CD14-positive monocyte (primary cell): ENCODE results near the gene CNNM4. TPM values are rescaled to one million over a fixed set of nuclear protein-coding genes. Genes with fewer than 3 reads are reported as not detected.

Experiments
- DNase-seq, 3 donors: peaks; one replicate each; pipeline ENCODE4 v3.0.0-alpha.2; 2011 to 2022
- H2AFZ ChIP-seq: 2 replicates; pipeline ENCODE4 v1.6.0; 2012; ENCODE audit warnings: mild to moderate bottlenecking, low read depth, low read length, inconsistent platforms; ENCODE audit not compliant: insufficient read depth, poor library complexity, severe bottlenecking
- H3K27ac ChIP-seq, 2 donors: 1 replicate in 1 of 2; 2 replicates in 1 of 2; pipeline ENCODE4 v1.5.1; 2012 to 2013; ENCODE audit warnings: low read length in 2 of 2, control low read depth in 1 of 2, inconsistent platforms in 1 of 2, low read depth in 1 of 2, mild to moderate bottlenecking in 1 of 2
- H3K27me3 ChIP-seq, 2 donors: one replicate each; pipeline versions ENCODE4 v1.6.0 to v1.6.1; 2011 to 2013; ENCODE audit warnings: low read length in 2 of 2; ENCODE audit not compliant: control insufficient read depth in 2 of 2, insufficient read depth in 2 of 2
- H3K36me3 ChIP-seq, 2 donors: replicated peaks in 1 of 2; 1 replicate in 1 of 2; 2 replicates in 1 of 2; pipeline versions ENCODE4 v1.5.1 to v1.6.1; 2012 to 2013; ENCODE audit warnings: low read length in 2 of 2, control low read depth in 1 of 2, inconsistent platforms in 1 of 2, mild to moderate bottlenecking in 1 of 2; ENCODE audit not compliant: insufficient read depth in 2 of 2, control insufficient read depth in 1 of 2
- H3K4me1 ChIP-seq, 2 donors: 1 replicate in 1 of 2; 2 replicates in 1 of 2; pipeline versions ENCODE4 v1.5.1 to v1.6.1; 2012 to 2013; ENCODE audit warnings: low read length in 2 of 2, control low read depth in 1 of 2, inconsistent platforms in 1 of 2, mild to moderate bottlenecking in 1 of 2, moderate library complexity in 1 of 2; ENCODE audit not compliant: insufficient read depth in 2 of 2, control insufficient read depth in 1 of 2
- H3K4me2 ChIP-seq: replicated peaks from 2 replicates; pipeline ENCODE3; 2012; ENCODE audit warnings: low read length, moderate library complexity, mild to moderate bottlenecking; ENCODE audit not compliant: poor library complexity, severe bottlenecking; ENCODE audit errors: extremely low read depth
- H3K4me3 ChIP-seq, 3 experiments: fragments of 200-600 bp in 1 of 3; sonication (generic) in 1 of 3; replicated peaks in 1 of 3; 1 replicate in 2 of 3; 2 replicates in 1 of 3; pipeline ENCODE4 v1.5.1; 2011 to 2013; ENCODE audit warnings: low read length in 3 of 3, mild to moderate bottlenecking in 3 of 3, control low read depth in 2 of 3, low read depth in 2 of 3, inconsistent platforms in 1 of 3, moderate library complexity in 1 of 3
- H3K79me2 ChIP-seq: 2 replicates; pipeline ENCODE4 v1.6.0; 2012; ENCODE audit warnings: mild to moderate bottlenecking, control low read depth, inconsistent platforms, low read length, moderate library complexity; ENCODE audit not compliant: insufficient read depth
- H3K9ac ChIP-seq: 2 replicates; pipeline ENCODE4 v1.6.0; 2017; ENCODE audit warnings: low read length, mild to moderate bottlenecking; ENCODE audit not compliant: insufficient read depth, poor library complexity, severe bottlenecking
- H3K9me3 ChIP-seq, 2 donors: replicated peaks in 1 of 2; 1 replicate in 1 of 2; 2 replicates in 1 of 2; pipeline versions ENCODE4 v1.5.1 to v1.6.1; 2012 to 2013; ENCODE audit warnings: low read length in 2 of 2, control low read depth in 1 of 2; ENCODE audit not compliant: control insufficient read depth in 1 of 2, insufficient read depth in 1 of 2
- H4K20me1 ChIP-seq: 2 replicates; pipeline ENCODE4 v1.6.0; 2012; ENCODE audit warnings: mild to moderate bottlenecking, low read length, control low read depth, moderate library complexity; ENCODE audit not compliant: insufficient read depth
- H3K27ac Mint-ChIP-seq, 7 donors: one replicate each; pipeline ENCODE4 v1.8.0; 2020; ENCODE audit warnings: mild to moderate bottlenecking in 7 of 7, mixed read lengths in 7 of 7, moderate library complexity in 6 of 7, inconsistent platforms in 2 of 7
- H3K27me3 Mint-ChIP-seq, 3 donors: one replicate each; pipeline ENCODE4 v1.8.0; 2021 to 2022; ENCODE audit warnings: low read depth in 3 of 3, mild to moderate bottlenecking in 3 of 3, mixed read lengths in 3 of 3, moderate library complexity in 3 of 3, inconsistent platforms in 1 of 3
- H3K36me3 Mint-ChIP-seq, 2 donors: one replicate each; pipeline ENCODE4 v1.8.0; 2020; ENCODE audit warnings: mixed read lengths in 2 of 2, inconsistent platforms in 1 of 2, mild to moderate bottlenecking in 1 of 2
- H3K4me1 Mint-ChIP-seq: one replicate; pipeline ENCODE4 v1.8.0; 2020; ENCODE audit warnings: mild to moderate bottlenecking, mixed read lengths
- H3K4me3 Mint-ChIP-seq, 2 donors: one replicate each; pipeline ENCODE4 v1.8.0; 2020; ENCODE audit warnings: mild to moderate bottlenecking in 2 of 2, mixed read lengths in 2 of 2, moderate library complexity in 1 of 2
- H3K9me3 Mint-ChIP-seq, 7 donors: one replicate each; pipeline ENCODE4 v1.8.0; 2020 to 2022; ENCODE audit warnings: mixed read lengths in 7 of 7, mild to moderate bottlenecking in 6 of 7, moderate library complexity in 6 of 7, inconsistent platforms in 2 of 7
- WGBS: methylation state at CpG from one replicate; pipeline ENCODE4 v1.1.5; 2013; ENCODE audit warnings: missing lambda C conversion rate; ENCODE audit not compliant: insufficient coverage; 5-methylcytosine and 5-hydroxymethylcytosine counted together
- intact Hi-C, 2 donors: fragments of 100-400 bp; cut with micrococcal nuclease; formaldehyde crosslinking; loops; one replicate each; pipeline versions ENCODE4 v1.15.0 to v1.15.1; 2023
- polyA plus RNA-seq, 3 donors: library from polyadenylated mRNA; depleted of rRNA in 1 of 3; unstranded in 2 of 3; stranded (reverse) in 1 of 3; fragments of 300-500 nt in 2 of 3; fragments of >200 nt in 1 of 3; fragmentation: Illumina TruSeq in 2 of 3; gene quantifications; 1 replicate in 2 of 3; 2 replicates in 1 of 3; pipeline ENCODE4 v1.2.3, GENCODE V29; 2012 to 2021
- TF ChIP-seq, protein P1 (sequence below): fragments of 200-600 bp; IDR thresholded peaks from one replicate; pipeline ENCODE4 v1.8.0; 2022; ENCODE audit warnings: antibody characterized with exemption, mild to moderate bottlenecking

The CNNM4 gene
- polyA plus RNA-seq, 3 donors: 2.3 to 8.3 (median 2.6) TPM

DNA sequence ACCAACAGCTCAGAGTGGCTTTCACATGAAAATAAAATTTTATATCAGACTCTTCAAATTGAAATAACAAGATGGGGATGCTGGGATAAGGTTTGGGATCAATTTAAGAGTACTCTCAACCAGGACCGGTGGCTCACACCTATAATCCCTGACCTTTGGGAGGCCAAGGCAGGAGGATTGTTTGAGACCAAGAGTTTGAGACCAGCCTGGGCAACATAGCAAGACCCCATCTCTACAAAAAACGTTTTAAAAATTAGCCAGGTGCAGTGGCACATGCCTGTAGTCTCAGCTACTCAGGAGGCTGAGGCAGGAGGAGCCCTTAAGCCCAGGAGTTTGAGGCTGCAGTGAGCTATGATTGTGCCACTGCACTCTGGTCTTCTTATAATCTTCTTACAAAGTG, 23.5 kb upstream of the CNNM4 start:
- no peak overlapping the region for H3K4me2 ChIP-seq
- H3K9me3 ChIP-seq: no peaks in the 10 kb centered on the region
- DNase-seq: no peak
- peaks cover 0 to 1% (median 0%) of the 10 kb centered on the region in 3 donors for H3K27me3 Mint-ChIP-seq
- H3K4me1 Mint-ChIP-seq: peaks cover 26% of the 10 kb centered on the region
- H3K4me3 Mint-ChIP-seq: no peak overlapping the region
- H3K9ac ChIP-seq: no peak overlapping the region
- H2AFZ ChIP-seq: no peak overlapping the region
- no peak overlapping the region for H3K27ac Mint-ChIP-seq
- TF ChIP-seq, protein P1, sequence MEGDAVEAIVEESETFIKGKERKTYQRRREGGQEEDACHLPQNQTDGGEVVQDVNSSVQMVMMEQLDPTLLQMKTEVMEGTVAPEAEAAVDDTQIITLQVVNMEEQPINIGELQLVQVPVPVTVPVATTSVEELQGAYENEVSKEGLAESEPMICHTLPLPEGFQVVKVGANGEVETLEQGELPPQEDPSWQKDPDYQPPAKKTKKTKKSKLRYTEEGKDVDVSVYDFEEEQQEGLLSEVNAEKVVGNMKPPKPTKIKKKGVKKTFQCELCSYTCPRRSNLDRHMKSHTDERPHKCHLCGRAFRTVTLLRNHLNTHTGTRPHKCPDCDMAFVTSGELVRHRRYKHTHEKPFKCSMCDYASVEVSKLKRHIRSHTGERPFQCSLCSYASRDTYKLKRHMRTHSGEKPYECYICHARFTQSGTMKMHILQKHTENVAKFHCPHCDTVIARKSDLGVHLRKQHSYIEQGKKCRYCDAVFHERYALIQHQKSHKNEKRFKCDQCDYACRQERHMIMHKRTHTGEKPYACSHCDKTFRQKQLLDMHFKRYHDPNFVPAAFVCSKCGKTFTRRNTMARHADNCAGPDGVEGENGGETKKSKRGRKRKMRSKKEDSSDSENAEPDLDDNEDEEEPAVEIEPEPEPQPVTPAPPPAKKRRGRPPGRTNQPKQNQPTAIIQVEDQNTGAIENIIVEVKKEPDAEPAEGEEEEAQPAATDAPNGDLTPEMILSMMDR: no peak
- H4K20me1 ChIP-seq: no peaks in the 10 kb centered on the region
- no peak overlapping the region for H3K27ac ChIP-seq
- peaks cover 37 to 53% of the 10 kb centered on the region in 2 donors for H3K36me3 ChIP-seq
- H3K27me3 ChIP-seq: no peaks in the 10 kb centered on the region
- H3K4me1 ChIP-seq: peaks cover 22 to 28% of the 10 kb centered on the region in 2 donors
- intact Hi-C loops: loop anchor here in 1 of 2 donors (10.0 kb wide), 1 partner anchor 102 kb away; the partner anchor contains the start of gene KANSL3
- H3K4me3 ChIP-seq: no peak overlapping the region
- peaks cover 34 to 48% of the 10 kb centered on the region in 2 donors for H3K36me3 Mint-ChIP-seq
- H3K79me2 ChIP-seq: peaks cover 14% of the 10 kb centered on the region
- WGBS: 60% methylated on average over 1 of the region's 2 CpGs
- H3K9me3 Mint-ChIP-seq: peaks cover 0 to 4% (median 0%) of the 10 kb centered on the region in 7 donors

- WGBS: 76% methylated on average over 2 of the region's 2 CpGs
- Mint-ChIP-seq H3K27ac (peak overlapping the region in 2 of 7 donors; percentile 15 to 72), H3K9me3 (peaks cover 0 to 4% (median 0%) of the 10 kb centered on the region in 7 donors), H3K4me3 (no peak overlapping the region), H3K4me1 (peaks cover 28% of the 10 kb centered on the region), H3K36me3 (peaks cover 30 to 42% of the 10 kb centered on the region in 2 donors), H3K27me3 (peaks cover 0 to 1% (median 0%) of the 10 kb centered on the region in 3 donors)
- DNase-seq: no peak
- H3K36me3 ChIP-seq: peaks cover 36 to 48% of the 10 kb centered on the region in 2 donors
- peaks cover 14% of the 10 kb centered on the region for H3K79me2 ChIP-seq
- H3K4me1 ChIP-seq: peaks cover 22 to 32% of the 10 kb centered on the region in 2 donors
- no peak overlapping the region for H3K4me3 ChIP-seq
- H2AFZ ChIP-seq: no peak overlapping the region
- no peaks in the 10 kb centered on the region for H3K9me3 ChIP-seq
- intact Hi-C loops: loop anchor here in 1 of 2 donors (10.0 kb wide), 1 partner anchor 103 kb away; the partner anchor contains the start of gene KANSL3
- TF ChIP-seq, protein P1: no peak
- no peak overlapping the region for H3K27ac ChIP-seq
- H4K20me1 ChIP-seq: no peaks in the 10 kb centered on the region
- H3K27me3 ChIP-seq: no peaks in the 10 kb centered on the region
- no peak overlapping the region for H3K4me2 ChIP-seq
- no peak overlapping the region for H3K9ac ChIP-seq
These were observed 22.9 kb upstream of the CNNM4 start for GRCh38 chr2:96737831-96738230.
